H1 (cell line): ENCODE measurements around the gene ABCA2. TPM values are rescaled to one million over a fixed set of nuclear protein-coding genes. Genes with fewer than 3 reads are reported as not detected.

Experiments used
- CTCF ChIA-PET: fragments of 300-600 bp; sonication (Branson Sonifier 250); formaldehyde crosslinking; loops from one replicate; lab custom pipeline; 2021; ENCODE audit not compliant: partially characterized antibody; lab: Charles Lee
- POLR2A ChIA-PET: fragments of 300-600 bp; sonication (Branson Sonifier 250); formaldehyde crosslinking; loops from one replicate; lab custom pipeline; 2021; ENCODE audit warnings: inconsistent platforms; ENCODE audit not compliant: partially characterized antibody; lab: Charles Lee
- DNase-seq, 2 experiments: peaks; one replicate each; pipeline versions ENCODE4 v3.0.0 to v3.0.0-alpha.2; 2010 to 2022; ENCODE audit warnings: low spot score in 2 of 2, low read depth in 1 of 2, mixed read lengths in 1 of 2
- FAIRE-seq: peaks from 2 replicates; lab custom pipeline; 2011; peaks lifted over from hg19 to GRCh38; lab: Jason Lieb, UNC
- H2AFZ ChIP-seq: 2 replicates; pipeline ENCODE4 v1.8.1; 2012; ENCODE audit warnings: low read length, inconsistent platforms
- H2AK5ac ChIP-seq: 2 replicates; pipeline ENCODE4 v1.6.1; 2013; ENCODE audit warnings: low read depth, low read length
- H2BK120ac ChIP-seq: replicated peaks from 2 replicates; pipeline ENCODE3; 2013; ENCODE audit warnings: low read depth, low read length, inconsistent platforms
- H2BK12ac ChIP-seq: 2 replicates; pipeline ENCODE4 v1.6.1; 2013; ENCODE audit warnings: low read depth, low read length
- H2BK15ac ChIP-seq: 2 replicates; pipeline ENCODE4 v1.6.1; 2013; ENCODE audit warnings: low read length
- H2BK20ac ChIP-seq: 2 replicates; pipeline ENCODE4 v1.6.1; 2013; ENCODE audit warnings: low read length
- H2BK5ac ChIP-seq: 2 replicates; pipeline ENCODE4 v1.6.1; 2013; ENCODE audit warnings: low read depth, low read length
- H3K14ac ChIP-seq: 2 replicates; pipeline ENCODE4 v1.6.1; 2013; ENCODE audit warnings: inconsistent platforms; ENCODE audit not compliant: insufficient read length
- H3K18ac ChIP-seq: 2 replicates; pipeline ENCODE4 v1.6.1; 2013; ENCODE audit warnings: low read length; ENCODE audit errors: extremely low read depth
- H3K23ac ChIP-seq: 2 replicates; pipeline ENCODE4 v1.6.1; 2013; ENCODE audit warnings: inconsistent platforms; ENCODE audit not compliant: insufficient read length
- H3K23me2 ChIP-seq: 2 replicates; pipeline ENCODE4 v1.6.1; 2013; ENCODE audit warnings: low read depth, low read length
- H3K27ac ChIP-seq: 2 replicates; pipeline ENCODE4 v1.6.1; 2011; ENCODE audit warnings: low read depth, low read length, inconsistent platforms
- H3K27me3 ChIP-seq, 4 experiments: replicated peaks in 1 of 4; 1 replicate in 1 of 4; 2 replicates in 3 of 4; pipeline versions ENCODE4 v1.6.1 to v1.8.1; 2011 to 2013; ENCODE audit warnings: low read length in 3 of 4, mild to moderate bottlenecking in 3 of 4, inconsistent platforms in 2 of 4, mixed read lengths in 2 of 4, moderate library complexity in 1 of 4; ENCODE audit not compliant: control insufficient read depth in 3 of 4, insufficient read depth in 3 of 4; ENCODE audit errors: extremely low read depth in 1 of 4
- H3K36me3 ChIP-seq, 4 experiments: 2 replicates each; pipeline versions ENCODE4 v1.6.1 to v1.8.1; 2011 to 2013; ENCODE audit warnings: mild to moderate bottlenecking in 4 of 4, low read length in 3 of 4, moderate library complexity in 2 of 4, control low read depth in 1 of 4, inconsistent platforms in 1 of 4; ENCODE audit not compliant: insufficient read depth in 4 of 4, control insufficient read depth in 2 of 4
- H3K4ac ChIP-seq: replicated peaks from 2 replicates; pipeline ENCODE3; 2013; ENCODE audit warnings: low read length, low read depth, mixed read lengths, inconsistent platforms; ENCODE audit not compliant: insufficient read length
- H3K4me1 ChIP-seq, 4 experiments: replicated peaks in 1 of 4; 1 replicate in 1 of 4; 2 replicates in 3 of 4; pipeline versions ENCODE4 v1.6.1 to v1.8.1; 2011 to 2013; ENCODE audit warnings: low read length in 3 of 4, inconsistent platforms in 2 of 4, mixed read lengths in 1 of 4; ENCODE audit not compliant: insufficient read depth in 4 of 4, control insufficient read depth in 3 of 4
- H3K4me2 ChIP-seq, 2 experiments: 2 replicates each; pipeline versions ENCODE4 v1.6.1 to v1.8.1; 2011 to 2013; ENCODE audit warnings: low read depth in 2 of 2, low read length in 2 of 2, control low read depth in 1 of 2, inconsistent platforms in 1 of 2, mild to moderate bottlenecking in 1 of 2; ENCODE audit not compliant: insufficient read depth in 1 of 2
- H3K4me3 ChIP-seq, 4 experiments: fragments of 200-600, 300-600 bp in 1 of 4; sonication (generic), shearing (Covaris generic), sonication (Bioruptor Twin) in 1 of 4; 2 replicates each; pipeline versions ENCODE4 v1.5.1 to v1.8.1; 2011 to 2016; ENCODE audit warnings: low read length in 4 of 4, low read depth in 3 of 4, control low read depth in 2 of 4, inconsistent platforms in 2 of 4, mild to moderate bottlenecking in 2 of 4, mixed read lengths in 1 of 4, moderate library complexity in 1 of 4; ENCODE audit not compliant: insufficient read depth in 2 of 4; ENCODE audit errors: extremely low read depth in 1 of 4
- H3K56ac ChIP-seq: replicated peaks from 2 replicates; pipeline ENCODE3; 2013; ENCODE audit warnings: low read depth, mild to moderate bottlenecking, mixed read lengths, low read length, inconsistent platforms; ENCODE audit not compliant: insufficient read length
- H3K79me1 ChIP-seq: 2 replicates; pipeline ENCODE4 v1.6.1; 2013; ENCODE audit warnings: low read depth, low read length, control low read depth
- H3K79me2 ChIP-seq, 2 experiments: 2 replicates each; pipeline versions ENCODE4 v1.6.1 to v1.8.1; 2012 to 2013; ENCODE audit warnings: low read length in 2 of 2, mild to moderate bottlenecking in 2 of 2, inconsistent platforms in 1 of 2; ENCODE audit not compliant: insufficient read depth in 2 of 2, control insufficient read depth in 1 of 2
- H3K9ac ChIP-seq, 4 experiments: replicated peaks in 1 of 4; 1 replicate in 1 of 4; 2 replicates in 3 of 4; pipeline versions ENCODE4 v1.6.1 to v1.8.1; 2011 to 2013; ENCODE audit warnings: low read depth in 3 of 4, low read length in 3 of 4, control low read depth in 2 of 4, mild to moderate bottlenecking in 2 of 4, moderate library complexity in 2 of 4, inconsistent platforms in 1 of 4; ENCODE audit errors: extremely low read depth in 1 of 4
- H3K9me3 ChIP-seq, 2 experiments: 2 replicates each; pipeline versions ENCODE4 v1.6.1 to v1.8.1; 2012 to 2013; ENCODE audit warnings: mild to moderate bottlenecking in 2 of 2, moderate library complexity in 2 of 2, control low read depth in 1 of 2, inconsistent platforms in 1 of 2, low read depth in 1 of 2, low read length in 1 of 2, mixed read lengths in 1 of 2; ENCODE audit not compliant: insufficient read depth in 2 of 2
- H4K20me1 ChIP-seq, 2 experiments: replicated peaks in 1 of 2; 2 replicates each; pipeline versions ENCODE3 to v1.8.1; 2011 to 2013; ENCODE audit warnings: inconsistent platforms in 2 of 2, low read length in 2 of 2, mild to moderate bottlenecking in 1 of 2; ENCODE audit not compliant: insufficient read depth in 2 of 2, control insufficient read depth in 1 of 2
- H4K5ac ChIP-seq: 2 replicates; pipeline ENCODE4 v1.6.1; 2013; ENCODE audit warnings: low read length, low read depth, mixed read lengths, inconsistent platforms; ENCODE audit not compliant: insufficient read length
- H4K8ac ChIP-seq: 2 replicates; pipeline ENCODE4 v1.8.0; 2013; ENCODE audit warnings: mild to moderate bottlenecking, moderate library complexity, low read length, inconsistent platforms; ENCODE audit not compliant: insufficient read depth; ENCODE audit errors: extremely low read depth
- H4K91ac ChIP-seq: replicated peaks from 2 replicates; pipeline ENCODE3; 2013; ENCODE audit warnings: low read length, mixed read lengths, inconsistent platforms; ENCODE audit not compliant: insufficient read length
- CEBPB ChIP-seq: IDR thresholded peaks from 2 replicates; pipeline ENCODE4 v1.6.1; 2012; ENCODE audit warnings: low read depth, low read length
- EGR1 ChIP-seq: IDR thresholded peaks from 2 replicates; pipeline ENCODE4 v1.6.1; 2011; ENCODE audit warnings: low read depth, low read length, borderline replicate concordance
- EZH2 ChIP-seq: fragments of 200-600 bp; sonication (generic); IDR thresholded peaks from 2 replicates; pipeline ENCODE4 v1.7.1; 2012; ENCODE audit warnings: low read depth, mild to moderate bottlenecking, moderate library complexity, low read length, inconsistent platforms; ENCODE audit not compliant: severe bottlenecking
- KDM4A ChIP-seq: IDR thresholded peaks from one replicate; pipeline ENCODE4 v1.7.1; 2012; ENCODE audit warnings: low read depth, mild to moderate bottlenecking, moderate library complexity, low read length, inconsistent platforms; ENCODE audit not compliant: severe bottlenecking
- NANOG ChIP-seq: IDR thresholded peaks from 2 replicates; pipeline ENCODE4 v1.6.1; 2011; ENCODE audit warnings: low read length, low read depth, mild to moderate bottlenecking, inconsistent platforms; ENCODE audit not compliant: insufficient read depth, poor library complexity, severe bottlenecking
- POLR2AphosphoS5 ChIP-seq: IDR thresholded peaks from 2 replicates; pipeline ENCODE4 v1.6.1; 2011; ENCODE audit warnings: low read depth, low read length
- POU5F1 ChIP-seq: IDR thresholded peaks from 2 replicates; pipeline ENCODE4 v1.6.1; 2011; ENCODE audit warnings: low read depth, mild to moderate bottlenecking, low read length, moderate library complexity
- SIRT6 ChIP-seq: IDR thresholded peaks from one replicate; pipeline ENCODE4 v1.7.1; 2012; ENCODE audit warnings: low read length, inconsistent platforms
- SIX5 ChIP-seq: IDR thresholded peaks from 2 replicates; pipeline ENCODE4 v1.6.1; 2011; ENCODE audit warnings: mild to moderate bottlenecking, low read depth, low read length
- TBP ChIP-seq: IDR thresholded peaks from 2 replicates; pipeline ENCODE4 v1.6.1; 2011; ENCODE audit warnings: low read depth, low read length, improper control_type of control experiment
- WGBS, 2 experiments: shearing (Covaris generic) in 1 of 2; methylation state at CpG; one replicate each; pipeline versions ENCODE4 v1.1.6 to v1.1.7; 2013 to 2015; ENCODE audit warnings: low lambda C conversion rate in 2 of 2, mixed read lengths in 2 of 2, inconsistent platforms in 1 of 2, low coverage in 1 of 2, missing lambda C conversion rate in 1 of 2; ENCODE audit not compliant: insufficient replicate concordance in 2 of 2, insufficient coverage in 1 of 2, insufficient read length in 1 of 2; ENCODE audit errors: extremely low coverage in 1 of 2, missing lambda C conversion rate in 1 of 2; 5-methylcytosine and 5-hydroxymethylcytosine counted together
- polyA plus RNA-seq, 7 experiments: library from polyadenylated mRNA; depleted of rRNA in 3 of 7; stranded (reverse) in 5 of 7; unstranded in 2 of 7; fragments of >200 nt in 5 of 7; fragments of 200-250 nt in 2 of 7; gene quantifications; 1 replicate in 5 of 7; 2 replicates in 1 of 7; 4 replicates in 1 of 7; pipeline versions ENCODE4 v1.2.1 to v1.2.3, GENCODE V29; 2011 to 2013; ENCODE audit warnings: missing spikeins in 2 of 7, mixed read lengths in 2 of 7
- total RNA-seq: library from RNA; stranded (reverse); fragmentation: NEBNext Ultra II Directional; extraction: Animal tissue kit (Norgen Biotek cat#: 25700); gene quantifications from 2 replicates; pipeline ENCODE4 v1.2.1, GENCODE V29; 2021

Gene ABCA2
- total and polyA plus RNA-seq, 2 of the 8 experiments (the other 6 are each of a cell fraction or from before 2014, with no cell fraction given): 12.5 to 14.3 TPM

- no peak within 1 kb of the TSS for H2AK5ac ChIP-seq
- CTCF ChIA-PET: interaction anchor here (1.2 to 8.5 kb wide), 11 partner anchors 12 to 85 kb away, joined by 3 to 110 read pairs (median 6); partner anchors contain the start of genes C8G, CLIC3 and SAPCD2
- H2BK120ac ChIP-seq: no peak within 1 kb of the TSS
- DNase-seq: no peak
- TF ChIP-seq KDM4A (no peak), EGR1 (no peak), SIRT6 (no peak), POLR2AphosphoS5 (no peak), CEBPB (no peak), NANOG (no peak), SIX5 (no peak), EZH2 (no peak), POU5F1 (no peak), TBP (no peak)
- TF ChIP-seq, all 59 proteins: peak for 0
- Histone ChIP-seq H3K23ac (no peak within 1 kb of the TSS), H4K8ac (peak within 1 kb of the TSS; percentile 25; the same call in 1 of the 2 replicates), H2BK12ac (peak within 1 kb of the TSS; percentile 17; the same call in 1 of the 2 replicates), H3K27me3 (peaks cover 1 to 18% (median 11%) of the 10 kb centered on the region in 4 experiments; a peak in 6 of 7 replicates), H3K4me1 (peaks cover 0 to 10% (median 2%) of the 10 kb centered on the region in 4 experiments; a peak in 5 of 7 replicates), H3K4ac (no peak within 1 kb of the TSS), H3K18ac (no peak within 1 kb of the TSS), H2BK15ac (no peak within 1 kb of the TSS), H2BK5ac (no peak within 1 kb of the TSS), H3K23me2 (peaks cover 4% of the 10 kb centered on the region; the same call in 1 of the 2 replicates), H3K9ac (no peak within 1 kb of the TSS), H3K79me2 (no peaks in the 10 kb centered on the region), H4K91ac (no peak within 1 kb of the TSS), H3K9me3 (no peaks in the 10 kb centered on the region), H3K36me3 (no peaks in the 10 kb centered on the region), H3K56ac (no peak within 1 kb of the TSS), H2BK20ac (no peak within 1 kb of the TSS), H4K20me1 (peaks cover 2 to 4% of the 10 kb centered on the region in 2 experiments), H3K14ac (no peak within 1 kb of the TSS), H3K79me1 (no peaks in the 10 kb centered on the region), H4K5ac (no peak within 1 kb of the TSS), H3K27ac (no peak within 1 kb of the TSS), H3K4me3 (no peak within 1 kb of the TSS), H3K4me2 (no peak within 1 kb of the TSS), H2AFZ (no peak within 1 kb of the TSS)
- FAIRE-seq: no peak
- POLR2A ChIA-PET: interaction anchor here (2.1 kb wide), 1 partner anchor 13 kb away, joined by 4 read pairs; no protein-coding TSS in a partner anchor
- 86% methylated on average over 13 of the region's 16 CpGs; no CpG with 5 or more reads in 1 of the 2 experiments for WGBS, 2 experiments
These were observed 4.0 kb upstream of the ABCA2 start, which contains the start of gene FUT7 for GRCh38 chr9:137031904-137032640. FUT7 (minus strand) TSS chr9:137032088; CDS start chr9:137031991, 97 bp downstream.
